IPS-18a (cell line): ENCODE results near the gene INTS1.

Experiments used
- H3K27ac ChIP-seq: one replicate; pipeline ENCODE4 v1.5.1; 2013; ENCODE audit warnings: low read length
- H3K27me3 ChIP-seq: one replicate; pipeline ENCODE4 v1.6.1; 2013; ENCODE audit warnings: mild to moderate bottlenecking, low read length; ENCODE audit not compliant: control insufficient read depth, insufficient read depth
- H3K36me3 ChIP-seq: one replicate; pipeline ENCODE4 v1.6.1; 2013; ENCODE audit warnings: low read depth, low read length; ENCODE audit not compliant: control insufficient read depth
- H3K4me1 ChIP-seq: one replicate; pipeline ENCODE4 v1.6.1; 2013; ENCODE audit warnings: low read depth, low read length; ENCODE audit not compliant: control insufficient read depth
- H3K4me3 ChIP-seq: one replicate; pipeline ENCODE4 v1.5.1; 2013; ENCODE audit warnings: low read length
- H3K9ac ChIP-seq: one replicate; pipeline ENCODE4 v1.6.1; 2013; ENCODE audit warnings: mild to moderate bottlenecking, low read length, moderate library complexity
- H3K9me3 ChIP-seq: one replicate; pipeline ENCODE4 v1.6.1; 2013; ENCODE audit warnings: low read depth, low read length; ENCODE audit not compliant: control insufficient read depth

The INTS1 gene

DNA sequence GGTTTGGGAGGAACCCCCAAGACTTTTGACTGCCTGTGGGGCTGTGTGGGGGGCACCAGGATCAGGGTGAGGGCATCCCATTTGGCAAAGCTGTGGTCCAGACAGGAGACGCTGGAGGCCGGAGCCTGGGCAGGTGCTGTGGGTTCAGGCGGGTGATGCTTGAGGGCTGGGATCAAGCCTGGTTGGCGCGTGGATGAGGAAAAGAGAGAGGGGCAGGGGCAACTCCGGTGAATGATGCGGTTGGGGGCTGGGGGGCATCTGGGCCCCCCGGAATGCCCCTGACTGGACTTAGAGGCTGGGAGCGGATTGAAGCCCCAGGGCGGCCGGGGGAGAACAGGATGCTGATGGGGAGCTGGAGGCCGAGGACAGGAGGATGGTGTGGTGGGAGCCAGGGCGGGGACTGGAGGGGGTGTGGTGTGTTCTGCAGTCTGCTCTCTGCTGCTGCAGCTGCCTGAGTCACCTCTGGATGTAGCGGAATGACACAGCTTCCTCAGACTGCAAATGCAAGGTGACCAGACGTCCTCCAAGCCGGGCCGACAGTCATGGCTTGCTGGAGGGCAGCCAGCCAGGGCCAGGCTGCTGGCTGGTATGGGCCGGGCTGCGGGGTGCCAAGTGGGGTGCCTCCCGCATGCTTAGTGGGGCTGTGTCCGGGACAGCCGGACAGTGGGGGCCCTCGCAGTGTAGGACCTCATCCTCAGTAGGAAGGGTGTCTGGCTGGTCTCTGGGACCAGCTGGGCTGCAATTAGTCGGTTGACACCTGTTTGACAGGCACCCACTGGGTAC, 29.5 kb upstream of the INTS1 start:
- Histone ChIP-seq H3K4me3 (no peak overlapping the region), H3K4me1 (peaks cover 16% of the 10 kb centered on the region), H3K9ac (no peak overlapping the region)

DNA sequence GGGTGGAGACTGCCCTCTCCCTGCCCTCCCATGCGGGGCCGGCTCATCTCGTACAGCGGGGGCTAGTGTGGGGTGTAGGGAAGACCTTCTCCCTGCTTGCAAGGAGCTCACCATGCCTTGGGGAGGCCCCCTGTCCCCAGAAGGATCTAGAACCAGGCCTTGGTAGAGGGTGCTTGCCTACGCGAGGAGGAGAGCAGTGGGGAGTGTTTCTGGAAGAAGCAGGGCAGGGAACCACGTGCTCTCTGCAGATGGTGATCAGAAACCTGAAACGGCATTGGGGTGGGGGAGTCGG, 29.0 kb upstream of the INTS1 start:
- peaks cover 16% of the 10 kb centered on the region for H3K4me1 ChIP-seq
- no peaks in the 10 kb centered on the region for H3K27me3 ChIP-seq
- no peaks in the 10 kb centered on the region for H3K9me3 ChIP-seq
- no peak overlapping the region for H3K9ac ChIP-seq
- H3K4me3 ChIP-seq: no peak overlapping the region
- H3K36me3 ChIP-seq: no peaks in the 10 kb centered on the region
- H3K27ac ChIP-seq: no peak overlapping the region

More for the DNA sequence above, 29.5 kb upstream of the INTS1 start:
- Histone ChIP-seq H3K27me3 (no peaks in the 10 kb centered on the region), H3K36me3 (no peaks in the 10 kb centered on the region), H3K9me3 (no peaks in the 10 kb centered on the region), H3K27ac (no peak overlapping the region)

DNA sequence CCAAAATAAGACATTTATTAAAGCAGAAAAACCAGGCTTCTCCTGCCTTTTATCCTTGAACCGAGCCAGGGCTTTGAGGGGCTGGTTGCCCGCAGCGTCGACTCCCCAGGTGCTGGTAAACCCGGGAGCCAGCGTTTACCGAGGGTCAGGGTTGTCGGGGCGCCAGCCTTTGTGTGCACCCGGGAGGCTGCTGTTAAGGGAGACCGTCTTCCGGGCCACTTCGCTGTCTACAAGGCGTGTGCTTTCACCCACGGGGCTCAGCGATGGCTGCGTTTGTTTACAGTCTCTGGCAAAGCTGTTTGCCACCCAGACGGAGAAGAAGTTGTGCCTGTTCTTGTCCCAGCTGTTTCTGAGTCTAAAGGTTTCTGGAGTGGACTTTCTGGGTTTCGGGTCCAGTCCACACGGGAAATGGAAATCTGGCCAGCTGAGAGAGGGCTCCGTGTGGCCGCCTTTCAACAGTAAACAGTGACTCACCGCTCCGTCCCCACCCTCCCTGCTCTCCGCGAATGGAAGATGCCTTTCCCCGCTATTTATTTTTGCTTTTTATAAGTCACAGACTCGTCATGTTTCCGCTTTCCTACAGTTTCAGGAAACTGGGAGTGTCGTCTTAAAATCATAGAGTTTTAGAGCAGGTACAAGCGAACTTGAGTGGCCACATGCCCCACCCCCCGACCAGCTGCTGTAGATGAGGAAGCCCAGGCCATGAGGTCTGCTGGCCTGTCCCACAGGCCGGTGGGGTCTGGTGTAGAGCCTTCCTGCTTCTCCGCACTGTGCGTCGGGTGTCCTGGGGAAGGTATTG, 28.5 kb upstream of the INTS1 start:
- Histone ChIP-seq H3K27me3 (no peaks in the 10 kb centered on the region), H3K9me3 (no peaks in the 10 kb centered on the region), H3K27ac (no peak overlapping the region), H3K4me3 (no peak overlapping the region), H3K36me3 (no peaks in the 10 kb centered on the region), H3K4me1 (peaks cover 13% of the 10 kb centered on the region), H3K9ac (no peak overlapping the region)

DNA sequence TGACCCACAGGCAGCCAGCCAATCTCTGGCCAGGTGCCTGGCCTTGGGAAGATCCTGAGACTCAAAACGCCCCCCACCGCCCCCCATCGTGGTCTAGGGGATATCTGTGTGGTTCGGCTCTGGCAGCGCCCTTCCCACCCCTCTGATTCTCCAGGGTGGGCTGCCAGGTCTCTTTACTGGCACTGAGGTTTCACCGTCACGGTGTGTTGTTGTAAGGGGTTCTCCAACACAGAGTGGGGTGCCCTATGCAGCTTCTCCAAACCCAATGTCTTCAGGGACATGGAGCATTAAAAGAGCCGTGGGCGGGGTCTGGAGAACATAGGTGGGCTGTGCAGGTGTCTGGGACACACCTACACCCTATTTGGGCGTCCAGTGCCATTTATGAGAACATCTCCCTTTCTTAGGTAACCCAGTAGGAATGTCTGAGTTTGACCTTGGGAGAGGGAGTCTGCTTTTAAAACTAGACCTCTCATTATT, 27.8 kb upstream of the INTS1 start:
- H3K36me3 ChIP-seq: no peaks in the 10 kb centered on the region
- no peaks in the 10 kb centered on the region for H3K27me3 ChIP-seq
- H3K27ac ChIP-seq: no peak overlapping the region
- no peak overlapping the region for H3K4me3 ChIP-seq
- H3K9ac ChIP-seq: no peak overlapping the region
- H3K9me3 ChIP-seq: no peaks in the 10 kb centered on the region
- peaks cover 9% of the 10 kb centered on the region for H3K4me1 ChIP-seq

DNA sequence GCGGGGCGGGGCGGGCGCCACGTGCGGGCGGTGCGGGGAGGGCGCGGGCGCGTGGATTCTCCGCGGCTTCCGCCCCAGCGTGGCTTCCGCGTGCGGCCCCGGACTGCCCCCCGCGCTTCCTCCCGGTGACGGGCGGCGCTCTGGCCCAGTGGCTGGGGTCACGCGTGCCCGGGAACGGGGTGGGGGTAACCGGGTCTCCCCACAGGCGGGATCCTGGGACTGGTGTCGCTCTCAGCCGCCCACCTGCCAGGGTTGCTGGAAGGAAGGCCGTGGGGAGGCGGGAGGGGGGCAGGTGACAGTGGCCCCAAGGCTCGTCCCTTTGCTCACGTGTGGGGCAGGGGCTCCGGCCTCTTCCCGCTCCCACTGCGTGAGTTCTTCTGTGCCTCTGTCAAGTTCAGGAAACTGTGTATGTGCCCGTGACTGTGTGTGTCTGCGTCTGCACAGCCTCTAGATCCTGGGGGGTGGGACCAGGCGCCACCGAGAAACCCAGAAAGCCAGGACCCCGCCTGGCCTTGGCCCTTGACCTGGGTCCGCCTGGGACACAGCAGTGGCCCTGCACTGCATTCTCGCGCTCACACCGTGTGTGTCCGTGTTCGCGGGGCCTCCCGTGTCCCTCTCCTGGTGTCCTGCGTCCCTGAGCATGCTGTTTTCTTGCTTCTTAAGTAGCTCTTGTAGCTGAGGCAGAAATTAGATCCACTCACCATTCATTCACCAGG, 27.2 kb upstream of the INTS1 start:
- no peaks in the 10 kb centered on the region for H3K27me3 ChIP-seq
- H3K27ac ChIP-seq: no peak overlapping the region
- no peaks in the 10 kb centered on the region for H3K9me3 ChIP-seq
- H3K4me3 ChIP-seq: peak overlapping the region; percentile 35
- peaks cover 3% of the 10 kb centered on the region for H3K4me1 ChIP-seq
- H3K9ac ChIP-seq: peak overlapping the region; percentile 23
- H3K36me3 ChIP-seq: no peaks in the 10 kb centered on the region

DNA sequence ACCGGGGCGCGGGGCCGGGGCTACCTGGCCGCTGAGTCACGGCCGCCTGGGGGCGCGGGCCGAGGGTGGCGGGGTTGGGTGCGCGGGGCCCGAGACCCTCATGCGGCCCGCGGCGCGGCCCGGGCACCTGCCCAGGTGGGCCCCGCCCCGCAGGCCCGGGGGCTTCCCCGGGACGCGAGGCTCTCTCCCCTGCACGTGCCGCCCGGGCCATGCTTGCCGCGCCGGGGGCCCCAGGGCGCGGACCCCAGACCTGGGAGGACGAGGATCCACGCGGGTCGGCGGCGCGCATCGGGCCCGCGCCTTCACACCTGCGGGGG, 26.7 kb upstream of the INTS1 start:
- no peak overlapping the region for H3K27ac ChIP-seq
- no peaks in the 10 kb centered on the region for H3K27me3 ChIP-seq
- no peaks in the 10 kb centered on the region for H3K36me3 ChIP-seq
- H3K9me3 ChIP-seq: no peaks in the 10 kb centered on the region
- H3K9ac ChIP-seq: no peak overlapping the region
- no peaks in the 10 kb centered on the region for H3K4me1 ChIP-seq
- H3K4me3 ChIP-seq: no peak overlapping the region

DNA sequence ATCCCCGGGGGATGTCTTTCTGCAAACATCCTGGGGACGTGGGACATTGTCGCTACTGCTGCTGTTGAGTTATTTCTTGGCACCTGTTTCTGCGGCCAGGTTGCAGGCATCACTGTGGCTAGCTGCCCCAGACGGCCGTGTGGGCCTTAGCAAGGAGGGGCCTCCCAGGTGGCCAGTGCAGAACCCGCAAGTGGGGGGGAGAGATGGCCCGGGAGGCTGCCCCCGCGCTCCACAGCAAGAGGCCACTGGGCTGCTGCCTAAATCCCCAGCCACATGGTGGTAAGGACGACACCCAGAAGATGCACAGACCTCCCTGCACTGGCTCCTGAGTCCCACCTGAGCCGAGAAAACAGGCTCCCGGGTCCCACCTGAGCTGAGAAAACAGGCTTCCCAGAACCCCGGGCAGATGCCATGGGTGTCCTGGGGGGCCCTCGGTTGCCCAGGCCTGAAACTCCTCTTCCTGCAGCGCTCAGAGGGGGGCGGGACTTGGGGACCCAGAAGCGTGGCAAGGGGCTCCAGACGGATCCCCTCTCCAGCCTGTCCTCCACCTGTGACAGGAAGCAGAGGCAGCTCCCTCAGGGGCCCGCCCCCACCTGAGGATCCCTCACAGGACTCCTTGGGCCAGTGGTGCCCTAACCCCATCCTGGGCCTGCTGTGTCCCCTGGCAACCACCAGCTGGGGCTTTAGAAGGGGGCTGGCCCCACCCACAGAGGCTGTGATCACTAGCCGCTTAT, 25.4 kb upstream of the INTS1 start:
- Histone ChIP-seq H3K4me3 (no peak overlapping the region), H3K27me3 (no peaks in the 10 kb centered on the region), H3K4me1 (no peaks in the 10 kb centered on the region), H3K36me3 (no peaks in the 10 kb centered on the region), H3K27ac (no peak overlapping the region), H3K9me3 (no peaks in the 10 kb centered on the region), H3K9ac (no peak overlapping the region)

DNA sequence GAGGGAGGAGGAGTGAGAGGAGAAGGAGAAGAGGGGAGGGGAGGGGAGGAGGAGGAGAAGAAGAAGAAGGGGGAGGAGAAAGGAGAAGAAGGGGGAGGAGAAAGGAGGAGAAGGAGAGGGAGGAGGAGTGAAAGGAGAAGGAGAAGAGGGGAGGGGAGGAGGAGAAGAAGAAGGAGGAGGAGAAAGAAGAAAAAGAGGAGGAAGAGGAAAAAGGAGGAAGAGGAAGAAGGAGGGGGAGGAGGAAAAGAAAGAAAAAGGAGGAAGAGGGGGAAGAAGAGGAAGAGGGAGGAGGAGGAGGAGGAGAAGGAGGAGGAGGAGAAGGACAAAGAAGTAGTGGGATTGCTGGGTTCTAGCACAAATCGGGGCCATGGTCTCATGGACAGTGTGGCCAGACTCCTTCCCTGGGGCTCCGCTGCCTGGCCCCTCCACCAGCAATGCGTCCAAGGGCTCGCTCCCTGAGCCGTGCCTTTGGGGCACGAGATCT, 22.1 kb upstream of the INTS1 start:
- no peaks in the 10 kb centered on the region for H3K36me3 ChIP-seq
- H3K9ac ChIP-seq: no peak overlapping the region
- H3K9me3 ChIP-seq: no peaks in the 10 kb centered on the region
- H3K27me3 ChIP-seq: no peaks in the 10 kb centered on the region
- H3K27ac ChIP-seq: no peak overlapping the region
- no peaks in the 10 kb centered on the region for H3K4me1 ChIP-seq
- no peak overlapping the region for H3K4me3 ChIP-seq

DNA sequence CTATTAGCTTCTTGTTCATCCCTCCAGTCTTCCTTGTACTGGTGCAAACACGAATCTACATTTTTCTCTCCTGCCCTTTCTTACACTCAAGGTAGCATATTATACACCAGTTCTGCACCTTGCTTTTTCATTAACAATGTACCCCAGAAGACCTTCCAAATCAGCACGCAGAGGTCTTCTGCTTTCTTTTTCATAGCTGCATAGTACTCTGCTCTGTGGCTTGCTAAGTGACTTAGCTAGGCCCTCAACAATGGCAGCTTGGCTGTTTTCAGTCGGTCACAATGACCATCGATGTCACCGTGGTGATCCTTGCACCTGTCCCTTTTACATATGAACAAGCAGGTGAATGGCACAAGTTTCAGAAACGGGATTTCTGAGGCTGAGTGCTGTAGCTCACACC, 21.2 kb upstream of the INTS1 start:
- Histone ChIP-seq H3K4me1 (no peaks in the 10 kb centered on the region), H3K4me3 (no peak overlapping the region), H3K9ac (no peak overlapping the region), H3K27ac (no peak overlapping the region), H3K9me3 (no peaks in the 10 kb centered on the region), H3K36me3 (no peaks in the 10 kb centered on the region), H3K27me3 (no peaks in the 10 kb centered on the region)

DNA sequence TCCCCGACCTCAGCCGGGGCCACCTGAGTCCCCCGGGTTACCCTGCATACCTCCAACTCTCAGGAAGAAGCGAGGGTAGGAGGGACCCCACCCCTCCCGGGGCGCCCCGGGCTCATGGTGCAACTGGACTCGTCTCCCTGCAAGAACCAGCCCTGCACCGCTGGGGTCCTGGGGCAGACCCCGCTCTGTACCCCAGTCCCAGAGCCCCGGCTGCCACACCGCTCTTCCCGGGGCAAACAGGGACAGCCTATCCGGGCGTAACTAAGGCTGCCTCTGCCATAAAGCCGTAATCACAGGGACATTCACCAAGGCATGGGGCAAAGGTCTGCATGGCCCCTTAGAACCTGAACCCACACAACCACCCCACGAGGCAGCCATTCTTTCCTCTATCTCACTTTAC, 19.7 kb upstream of the INTS1 start:
- Histone ChIP-seq H3K27ac (no peak overlapping the region), H3K9me3 (no peaks in the 10 kb centered on the region), H3K4me3 (no peak overlapping the region), H3K36me3 (no peaks in the 10 kb centered on the region), H3K4me1 (no peaks in the 10 kb centered on the region), H3K9ac (no peak overlapping the region), H3K27me3 (no peaks in the 10 kb centered on the region)

DNA sequence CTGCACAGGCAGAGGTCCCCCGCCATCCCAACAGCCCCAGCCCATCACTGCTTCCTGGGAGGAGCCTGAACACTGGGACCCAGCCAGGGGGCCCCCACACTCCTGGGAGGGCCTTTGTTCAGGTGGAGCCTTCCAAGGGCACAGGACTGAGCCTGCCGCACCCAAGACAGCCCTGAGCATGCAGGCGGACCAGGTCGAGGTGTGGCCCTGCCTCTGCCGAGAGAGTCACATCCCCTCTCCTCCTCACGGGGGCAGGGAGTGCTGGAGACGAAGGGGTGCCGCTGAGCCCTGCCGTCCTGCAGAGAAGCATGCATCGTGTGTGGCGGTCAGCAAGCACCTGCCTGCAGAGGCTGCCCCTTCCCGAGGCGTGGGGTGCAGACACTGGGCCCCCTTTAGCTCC, 19.0 kb upstream of the INTS1 start:
- H3K9ac ChIP-seq: no peak overlapping the region

More for the DNA sequence above, 19.0 kb upstream of the INTS1 start:
- H3K36me3 ChIP-seq: no peaks in the 10 kb centered on the region
- no peak overlapping the region for H3K4me3 ChIP-seq
- no peak overlapping the region for H3K27ac ChIP-seq
- no peaks in the 10 kb centered on the region for H3K9me3 ChIP-seq
- no peaks in the 10 kb centered on the region for H3K27me3 ChIP-seq
- H3K4me1 ChIP-seq: no peaks in the 10 kb centered on the region
